Peyer's patch (tissue), 4 donors: Measurements from ENCODE around the gene DIPK1B. TPM values are rescaled to one million over a fixed set of nuclear protein-coding genes. Genes with fewer than 3 reads are reported as not detected.

Source experiments
- DNase-seq, 3 donors: peaks; one replicate each; pipeline ENCODE4 v3.0.0-alpha.2; 2017 to 2019
- H3K27ac ChIP-seq, 4 donors: fragments of 200-600 bp; sonication (generic); one replicate each; pipeline ENCODE4 v1.5.1; 2016 to 2019
- H3K27me3 ChIP-seq, 2 donors: fragments of 200-600 bp; sonication (generic); one replicate each; pipeline ENCODE4 v1.5.1; 2019
- H3K36me3 ChIP-seq, 3 donors: fragments of 200-600 bp; sonication (generic); one replicate each; pipeline ENCODE4 v1.5.1; 2016 to 2019
- H3K4me1 ChIP-seq, 4 donors: fragments of 200-600 bp; sonication (generic); one replicate each; pipeline ENCODE4 v1.5.1; 2016 to 2019
- H3K4me3 ChIP-seq, 4 donors: fragments of 200-600 bp; sonication (generic); 1 replicate in 3 of 4; 2 replicates in 1 of 4; pipeline ENCODE4 v1.5.1; 2016 to 2019; ENCODE audit warnings: mild to moderate bottlenecking in 1 of 4
- H3K9me3 ChIP-seq, 4 donors: fragments of 200-600 bp; sonication (generic); one replicate each; pipeline ENCODE4 v1.5.1; 2016 to 2019; ENCODE audit warnings: mild to moderate bottlenecking in 1 of 4
- POLR2A ChIP-seq, 2 donors: fragments of 450-650 bp; IDR thresholded peaks; one replicate each; pipeline ENCODE4 v1.5.1; 2017; ENCODE audit warnings: antibody characterized with exemption in 2 of 2, mild to moderate bottlenecking in 2 of 2, moderate library complexity in 2 of 2
- total RNA-seq, 4 donors: library from RNA; depleted of rRNA; stranded (reverse); fragments of >200 nt; gene quantifications; one replicate each; pipeline ENCODE4 v1.1.0, GENCODE V29; 2016
- TF ChIP-seq, protein P1 (sequence below), 6 experiments: fragments of 450-650 bp in 4 of 6; fragments of 200-600 bp in 2 of 6; sonication (generic) in 1 of 6; IDR thresholded peaks; one replicate each; pipeline ENCODE4 v1.5.1; 2017 to 2019; ENCODE audit warnings: antibody characterized with exemption in 6 of 6, mild to moderate bottlenecking in 3 of 6, moderate library complexity in 1 of 6

DIPK1B gene
- total RNA-seq, 4 donors from 2014 or later, result 0.70 to 5.8 (median 2.6) TPM

DNA sequence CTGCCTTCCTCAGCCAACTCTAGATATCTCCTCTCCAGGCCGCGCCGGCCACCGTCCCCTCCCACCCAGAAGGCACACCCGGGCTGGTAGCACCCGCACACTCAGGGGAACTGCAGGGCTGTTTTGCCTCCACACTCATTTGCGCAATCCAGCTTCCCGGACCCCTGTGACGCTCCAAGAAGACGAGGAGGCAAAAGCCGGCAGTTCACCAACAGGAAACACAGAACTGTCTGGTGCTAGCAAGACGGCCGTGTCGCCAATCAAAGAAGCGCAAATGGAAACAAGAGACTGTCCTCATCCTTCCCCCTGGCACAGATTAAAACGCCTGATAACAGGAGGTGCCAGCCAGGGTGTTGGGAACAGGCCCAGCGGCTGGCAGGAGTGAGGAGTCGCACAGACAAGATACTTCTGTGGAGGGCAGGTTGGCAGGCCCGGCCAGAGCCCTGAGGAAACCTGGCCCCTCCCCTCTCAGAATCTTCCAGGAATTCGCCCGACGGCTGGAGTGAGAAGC is 32.9 kb upstream of the DIPK1B start:
- Histone ChIP-seq H3K27me3 (no peaks in the 10 kb centered on the region), H3K27ac (no peak overlapping the region), H3K9me3 (no peaks in the 10 kb centered on the region), H3K4me1 (peaks cover 0 to 69% (median 0%) of the 10 kb centered on the region in 4 donors), H3K4me3 (no peak overlapping the region), H3K36me3 (peaks cover 0 to 35% (median 0%) of the 10 kb centered on the region in 3 donors)
- DNase-seq, result no peak
- TF ChIP-seq POLR2A (IDR thresholded peaks at IDR 0.05), result no peak
- TF ChIP-seq, protein P1, sequence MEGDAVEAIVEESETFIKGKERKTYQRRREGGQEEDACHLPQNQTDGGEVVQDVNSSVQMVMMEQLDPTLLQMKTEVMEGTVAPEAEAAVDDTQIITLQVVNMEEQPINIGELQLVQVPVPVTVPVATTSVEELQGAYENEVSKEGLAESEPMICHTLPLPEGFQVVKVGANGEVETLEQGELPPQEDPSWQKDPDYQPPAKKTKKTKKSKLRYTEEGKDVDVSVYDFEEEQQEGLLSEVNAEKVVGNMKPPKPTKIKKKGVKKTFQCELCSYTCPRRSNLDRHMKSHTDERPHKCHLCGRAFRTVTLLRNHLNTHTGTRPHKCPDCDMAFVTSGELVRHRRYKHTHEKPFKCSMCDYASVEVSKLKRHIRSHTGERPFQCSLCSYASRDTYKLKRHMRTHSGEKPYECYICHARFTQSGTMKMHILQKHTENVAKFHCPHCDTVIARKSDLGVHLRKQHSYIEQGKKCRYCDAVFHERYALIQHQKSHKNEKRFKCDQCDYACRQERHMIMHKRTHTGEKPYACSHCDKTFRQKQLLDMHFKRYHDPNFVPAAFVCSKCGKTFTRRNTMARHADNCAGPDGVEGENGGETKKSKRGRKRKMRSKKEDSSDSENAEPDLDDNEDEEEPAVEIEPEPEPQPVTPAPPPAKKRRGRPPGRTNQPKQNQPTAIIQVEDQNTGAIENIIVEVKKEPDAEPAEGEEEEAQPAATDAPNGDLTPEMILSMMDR (IDR thresholded peaks at IDR 0.05), result no peak

GRCh38 chr9:136681029-136681428 is 31.3 kb upstream of the DIPK1B start:
- TF ChIP-seq, protein P1 (IDR thresholded peaks at IDR 0.05), result no peak
- no peak for TF ChIP-seq POLR2A (IDR thresholded peaks at IDR 0.05)
- no peak for DNase-seq
- Histone ChIP-seq H3K27ac (no peak overlapping the region), H3K36me3 (peaks cover 0 to 26% (median 0%) of the 10 kb centered on the region in 3 donors), H3K27me3 (no peaks in the 10 kb centered on the region), H3K4me3 (no peak overlapping the region), H3K4me1 (peaks cover 0 to 71% (median 5%) of the 10 kb centered on the region in 4 donors), H3K9me3 (no peaks in the 10 kb centered on the region)

- peaks cover 0 to 15% (median 0%) of the 10 kb centered on the region in 3 donors for H3K36me3 ChIP-seq
- TF ChIP-seq, protein P1 (IDR thresholded peaks at IDR 0.05), result no peak
- no peak for TF ChIP-seq POLR2A (IDR thresholded peaks at IDR 0.05)
- H3K27ac ChIP-seq, result no peak overlapping the region
- no peaks in the 10 kb centered on the region for H3K27me3 ChIP-seq
- H3K4me3 ChIP-seq, result no peak overlapping the region
- no peak for DNase-seq
- H3K4me1 ChIP-seq, result peaks cover 0 to 64% (median 7%) of the 10 kb centered on the region in 4 donors
- H3K9me3 ChIP-seq, result no peaks in the 10 kb centered on the region
These were observed 30.2 kb upstream of the DIPK1B start for GRCh38 chr9:136681945-136682699.

- peaks cover 0 to 11% (median 0%) of the 10 kb centered on the region in 3 donors for H3K36me3 ChIP-seq
- no peak overlapping the region for H3K27ac ChIP-seq
- no peak overlapping the region for H3K4me3 ChIP-seq
- no peaks in the 10 kb centered on the region for H3K9me3 ChIP-seq
- TF ChIP-seq, protein P1 (IDR thresholded peaks at IDR 0.05), result no peak
- TF ChIP-seq POLR2A (IDR thresholded peaks at IDR 0.05), result no peak
- DNase-seq, result no peak
- H3K27me3 ChIP-seq, result no peaks in the 10 kb centered on the region
- H3K4me1 ChIP-seq, result peaks cover 0 to 60% (median 8%) of the 10 kb centered on the region in 4 donors
These were observed 29.7 kb upstream of the DIPK1B start for GRCh38 chr9:136682710-136683109.

DNA sequence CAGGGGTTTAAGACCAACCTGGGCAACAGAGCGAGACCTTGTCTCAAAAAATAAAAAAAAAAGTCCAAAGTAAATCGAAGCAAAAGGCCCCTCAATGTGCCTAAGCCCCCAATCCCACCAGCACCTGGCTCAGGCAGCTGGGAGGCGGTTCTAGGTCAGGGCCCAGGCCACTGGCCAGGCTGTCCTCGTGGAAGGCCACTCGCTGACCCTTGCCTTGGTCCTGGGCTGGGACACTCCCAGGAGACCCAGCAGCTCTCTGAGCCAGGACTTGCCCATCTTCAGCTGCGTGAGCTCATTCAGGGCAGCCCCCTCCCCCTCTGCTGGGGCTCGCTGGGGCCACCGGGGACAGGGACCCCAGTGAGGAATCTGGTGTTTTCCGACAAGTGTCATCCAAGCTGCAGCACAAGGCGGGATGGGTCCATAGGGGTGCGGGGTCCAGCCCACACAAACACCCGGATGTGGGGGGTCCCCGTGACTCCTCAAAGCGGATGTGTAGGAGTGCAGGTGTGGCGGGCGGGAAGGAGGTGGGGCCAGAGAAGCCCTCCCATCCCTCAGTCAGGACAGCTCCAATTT is 29.1 kb upstream of the DIPK1B start:
- Histone ChIP-seq H3K9me3 (no peaks in the 10 kb centered on the region), H3K27ac (no peak overlapping the region), H3K27me3 (no peaks in the 10 kb centered on the region), H3K36me3 (peaks cover 0 to 11% (median 0%) of the 10 kb centered on the region in 3 donors), H3K4me1 (peaks cover 0 to 60% (median 11%) of the 10 kb centered on the region in 4 donors), H3K4me3 (no peak overlapping the region)
- DNase-seq, result no peak
- TF ChIP-seq, protein P1 (IDR thresholded peaks at IDR 0.05), result no peak
- TF ChIP-seq POLR2A (IDR thresholded peaks at IDR 0.05), result no peak
